COLO829 (cell line): ENCODE data around the gene LONRF2.

Source experiments
- DNase-seq: peaks from one replicate; pipeline ENCODE4 v3.0.0; 2012; ENCODE audit warnings: low spot score

Gene LONRF2

DNA sequence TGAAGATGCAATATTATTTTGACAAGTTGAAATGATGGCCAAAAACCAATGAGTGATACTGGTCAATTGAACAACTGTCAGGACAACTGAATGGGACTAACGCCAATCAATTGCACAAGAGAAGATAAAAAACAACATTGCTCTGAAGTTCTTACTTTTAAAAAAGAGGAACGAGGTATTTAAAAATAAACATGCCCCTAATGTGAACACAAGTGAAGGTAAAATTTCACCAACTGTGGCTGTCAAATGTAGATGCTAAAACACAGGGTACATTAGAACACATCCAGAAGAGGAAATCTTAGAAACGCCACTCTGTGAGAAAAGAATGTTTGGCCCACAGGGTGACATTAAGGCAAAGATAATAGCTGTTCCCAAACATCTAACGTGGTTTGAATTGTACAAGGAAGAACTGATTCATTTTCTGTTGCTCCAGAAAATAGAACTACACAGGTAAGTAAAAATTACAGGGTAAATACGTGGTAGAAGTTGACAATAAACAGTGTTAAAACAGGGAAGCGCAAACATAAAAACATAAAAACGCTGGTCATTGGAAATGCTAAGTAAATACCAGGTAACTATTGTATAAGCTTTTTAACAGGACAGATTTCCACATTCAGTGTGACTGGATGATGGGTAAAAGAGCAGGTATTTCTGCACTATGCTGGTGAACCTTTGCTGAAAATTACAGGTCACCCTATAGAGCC is 20.3 kb downstream of the LONRF2 start:
- no peak for DNase-seq

DNA sequence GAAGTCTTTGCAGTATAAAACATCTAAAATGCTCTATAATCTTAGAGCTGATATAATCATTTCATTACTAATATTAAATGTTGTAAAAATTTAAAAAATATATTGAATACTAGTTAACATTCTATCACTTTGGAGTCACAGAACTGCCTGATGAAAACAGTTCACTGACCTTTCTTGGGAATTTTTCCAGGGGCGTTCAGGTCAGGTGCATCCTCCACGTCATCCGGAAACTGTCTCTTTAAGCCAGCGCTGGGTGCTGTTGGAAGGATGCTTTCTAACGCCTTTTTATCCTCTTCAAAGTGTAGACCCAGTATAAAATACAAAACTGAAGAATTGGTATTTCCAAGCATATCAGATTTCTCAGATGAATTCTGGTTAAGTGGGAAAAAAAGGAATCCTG is 22.8 kb downstream of the LONRF2 start:
- DNase-seq, result no peak

DNA sequence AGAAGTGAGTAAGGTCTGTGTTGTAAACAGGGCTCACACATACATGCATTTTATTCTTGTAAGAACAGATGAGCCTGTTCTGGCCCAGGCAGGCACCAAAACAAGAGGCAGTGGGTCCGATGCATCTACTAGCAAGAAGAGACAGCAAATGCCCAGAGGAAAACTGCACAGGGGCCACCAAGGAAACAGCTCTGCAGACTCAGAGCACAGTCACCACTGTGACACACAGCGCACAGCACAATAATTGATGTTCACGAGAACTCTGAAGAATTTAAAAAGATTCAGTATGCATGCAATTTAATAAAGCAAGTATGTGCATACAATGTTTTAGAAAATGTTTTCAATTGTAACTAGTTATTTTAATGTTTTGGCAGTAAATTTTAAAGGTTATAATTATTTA is 24.8 kb downstream of the LONRF2 start:
- no peak for DNase-seq

DNA sequence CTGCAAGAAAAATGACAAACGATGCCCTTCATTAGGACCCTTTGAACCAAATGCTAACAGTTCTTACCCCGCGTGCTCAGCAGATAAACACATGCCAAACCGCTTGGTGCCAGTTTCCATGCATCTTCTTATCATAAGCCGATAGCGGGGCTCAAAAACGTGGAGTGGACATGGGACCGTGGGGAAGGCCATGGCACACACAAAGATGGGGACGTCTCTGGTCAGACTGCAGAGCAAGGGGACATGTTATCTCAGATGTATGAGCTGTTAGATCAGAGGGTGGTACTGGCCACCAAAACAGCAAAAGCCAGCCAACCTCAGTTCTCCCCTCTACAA is 28.2 kb downstream of the LONRF2 start:
- DNase-seq, result no peak

DNA sequence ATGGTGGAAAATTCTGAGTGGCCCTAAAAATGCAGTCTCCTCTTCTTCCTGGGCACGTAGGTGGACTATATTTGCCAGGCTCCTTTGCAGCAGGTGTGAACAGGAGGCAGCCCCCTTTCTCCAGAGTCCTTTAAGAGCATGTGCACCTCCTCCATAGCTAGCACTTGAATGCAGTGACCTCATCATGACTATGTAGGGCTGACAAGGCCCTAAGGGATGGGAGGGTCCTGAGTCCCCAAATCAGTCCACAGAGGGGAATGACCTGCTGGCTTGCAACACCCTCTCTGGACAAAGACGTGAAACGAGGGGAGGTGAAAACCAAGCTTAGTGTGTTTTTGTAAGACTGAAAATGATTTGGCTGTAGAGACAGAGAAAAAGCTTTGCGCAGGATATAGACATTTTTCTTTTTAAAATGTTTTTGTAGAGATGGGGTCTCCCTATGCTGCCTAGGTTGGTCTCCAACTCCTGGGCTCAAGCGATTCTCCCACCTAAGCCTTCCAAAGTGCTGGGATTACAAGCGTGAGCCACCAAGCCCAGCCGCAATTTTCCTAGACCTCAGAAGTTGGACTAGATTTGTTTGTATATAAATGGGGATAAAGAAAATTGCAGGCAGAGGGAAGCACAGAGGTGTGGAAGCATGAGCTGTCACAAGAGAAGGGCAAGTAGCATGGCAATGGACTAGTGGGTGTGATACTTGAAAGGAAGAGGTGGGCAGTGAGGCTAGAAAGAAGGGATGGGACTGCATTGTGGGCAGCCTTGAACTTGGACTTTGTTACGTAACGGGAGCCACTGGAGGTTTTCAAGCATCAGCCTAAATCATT is 28.8 kb downstream of the LONRF2 start:
- no peak for DNase-seq

DNA sequence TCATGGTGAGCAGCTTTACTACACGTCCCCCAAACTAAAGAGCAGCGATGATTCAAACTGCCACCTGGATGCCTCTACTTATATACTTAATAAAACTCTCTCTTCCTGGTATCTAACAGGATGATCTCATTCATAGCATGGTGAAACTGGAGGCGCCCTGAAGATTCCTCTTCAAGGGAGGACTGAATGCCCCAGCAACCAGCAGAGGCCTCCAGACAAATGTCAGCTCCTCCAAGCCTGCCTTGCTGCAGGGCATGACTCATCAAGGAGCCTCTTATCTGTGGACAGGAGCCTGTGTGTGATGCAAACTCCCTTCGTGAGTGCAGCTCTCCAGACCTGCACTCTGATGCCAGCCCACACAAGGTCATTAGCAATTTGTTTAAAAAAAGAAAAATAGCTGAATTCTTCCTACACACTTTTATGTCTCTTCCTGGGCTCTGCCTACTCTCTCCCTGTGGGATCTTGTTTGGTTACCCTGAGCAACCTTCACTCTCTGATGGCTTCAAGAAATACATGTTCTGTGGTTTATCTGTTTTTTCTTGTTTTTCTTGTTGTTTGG is 30.2 kb downstream of the LONRF2 start:
- DNase-seq, result peak; percentile 88

DNA sequence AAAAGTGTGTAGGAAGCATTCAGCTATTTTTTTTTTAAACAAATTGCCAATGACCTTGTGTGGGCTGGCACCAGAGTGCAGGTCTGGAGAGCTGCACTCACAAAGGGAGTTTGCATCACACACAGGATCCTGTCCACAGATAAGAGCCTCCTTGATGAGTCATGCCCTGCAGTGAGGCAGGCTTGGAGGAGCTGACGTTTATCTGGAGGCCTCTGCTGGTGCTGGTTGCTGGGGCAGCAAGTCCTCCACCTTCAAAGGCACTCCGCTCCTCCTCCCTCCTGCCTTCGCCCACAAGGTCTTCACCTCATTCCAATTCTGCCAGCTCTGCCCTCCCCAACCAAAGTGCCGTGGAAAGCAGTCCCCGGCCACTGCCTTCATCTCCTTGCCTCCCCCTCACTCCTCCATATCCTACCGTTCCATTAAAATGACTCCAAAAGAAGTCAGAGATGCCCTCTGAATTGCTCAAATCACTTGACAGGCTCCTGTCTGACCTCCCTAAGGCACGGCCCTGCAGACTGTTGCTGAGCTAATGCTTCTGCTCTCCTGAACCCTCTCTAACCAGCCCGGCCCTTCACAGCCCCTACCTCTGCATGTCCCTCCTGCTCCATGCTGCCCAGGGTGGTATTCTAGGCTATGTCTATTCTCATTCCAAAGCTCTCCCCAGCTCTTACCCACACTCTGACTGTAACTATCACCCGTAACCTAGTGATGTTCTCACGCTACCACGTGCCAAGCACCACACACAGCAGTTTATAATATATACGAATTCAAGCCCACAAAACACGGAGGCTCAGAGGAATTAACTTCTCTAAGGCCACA is 30.9 kb downstream of the LONRF2 start:
- DNase-seq, result peak; percentile 89

DNA sequence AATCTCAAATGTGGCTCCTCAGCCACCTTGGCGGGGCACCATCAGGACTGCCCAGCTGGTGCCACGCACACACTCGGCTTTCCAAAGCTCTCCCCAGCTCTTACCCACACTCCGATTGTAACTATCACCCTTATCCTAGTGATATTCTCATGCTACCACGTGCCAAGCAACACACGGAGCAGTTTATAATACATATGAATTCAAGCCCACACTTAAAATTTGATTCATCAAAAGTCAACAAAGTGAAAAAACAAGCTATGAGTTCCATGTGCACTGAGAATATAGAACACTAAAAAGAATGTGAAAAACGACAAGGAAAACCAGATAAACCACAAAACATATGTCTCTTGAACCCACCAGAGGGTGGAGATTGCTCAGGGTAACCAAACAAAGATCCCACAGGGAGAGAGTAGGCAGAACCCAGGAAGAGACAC is 31.6 kb downstream of the LONRF2 start:
- DNase-seq, result no peak

DNA sequence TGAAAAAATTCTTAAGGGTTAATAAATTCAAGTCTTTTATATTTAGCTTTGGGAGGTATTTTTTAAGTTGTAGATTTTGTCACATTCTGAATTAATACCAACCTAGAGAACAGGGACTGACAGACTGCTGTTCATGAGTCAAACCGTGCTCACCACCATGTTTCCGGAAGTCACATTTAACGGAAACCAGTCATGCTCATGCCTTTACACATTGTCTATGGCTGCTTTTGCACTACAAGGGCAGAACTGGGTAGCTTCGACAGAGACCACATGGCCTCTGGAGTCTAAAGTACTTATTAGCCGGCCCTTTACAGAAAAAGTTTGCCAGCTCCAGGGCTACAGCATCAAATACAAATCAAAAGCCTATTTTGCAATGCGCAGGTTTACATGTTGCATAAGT is 33.3 kb downstream of the LONRF2 start:
- DNase-seq, result no peak

DNA sequence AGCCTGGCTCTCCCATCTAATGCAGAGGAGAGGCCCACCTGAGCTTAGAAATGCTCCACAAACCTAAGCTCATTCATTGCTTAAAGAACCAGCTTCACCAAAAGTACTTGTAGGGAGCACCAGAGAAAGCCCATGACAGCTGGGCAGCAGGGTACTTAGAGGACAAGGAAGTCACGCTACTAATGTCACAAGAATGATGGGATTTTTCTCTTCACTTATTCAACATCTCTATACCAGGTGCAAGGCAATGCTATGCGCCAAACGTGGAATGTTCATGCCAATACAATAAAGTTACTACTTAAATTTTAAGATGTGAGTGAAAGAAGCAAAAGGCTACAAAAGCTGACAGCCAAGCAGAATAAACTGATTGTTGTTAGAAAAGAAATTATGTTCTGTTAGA is 36.0 kb downstream of the LONRF2 start:
- DNase-seq, result no peak

DNA sequence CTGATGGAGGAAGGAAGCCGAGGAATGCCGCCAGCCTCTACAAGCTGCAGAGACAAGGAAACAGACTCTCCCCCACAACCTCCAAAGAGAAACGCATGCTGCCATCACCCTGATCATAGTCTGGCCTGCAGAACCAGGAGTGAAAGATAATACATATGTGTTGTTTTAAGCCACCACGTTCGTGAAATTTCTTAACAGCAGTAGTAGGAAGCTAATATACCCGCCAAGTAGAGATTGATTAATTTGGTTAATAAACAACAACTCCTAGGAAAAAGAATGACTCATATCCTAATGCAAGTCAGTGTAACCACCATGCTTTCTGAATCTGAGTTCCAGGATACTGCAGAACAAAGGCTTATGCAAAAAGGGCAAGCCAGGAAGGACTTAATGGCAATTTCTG is 36.6 kb downstream of the LONRF2 start:
- peak; percentile 65 for DNase-seq

DNA sequence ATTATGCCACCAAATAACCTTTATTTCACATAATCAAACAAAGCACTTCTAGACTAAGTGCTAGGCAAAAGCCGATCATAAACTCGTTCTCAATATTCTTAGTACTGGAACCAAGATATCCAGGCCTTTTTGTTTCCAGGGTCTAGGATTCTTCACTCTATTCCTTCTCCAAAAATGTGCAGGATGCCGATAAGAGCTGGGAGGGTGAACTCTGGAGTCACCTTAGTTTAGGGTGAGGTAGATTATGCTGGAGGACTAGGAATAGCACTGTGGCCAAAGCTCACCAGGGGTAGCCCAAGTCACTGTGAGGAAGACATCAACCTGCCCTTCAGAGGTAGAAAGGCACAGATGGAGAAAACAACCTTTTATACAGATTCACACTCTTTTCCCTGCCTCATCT is 37.3 kb downstream of the LONRF2 start:
- DNase-seq, result no peak

DNA sequence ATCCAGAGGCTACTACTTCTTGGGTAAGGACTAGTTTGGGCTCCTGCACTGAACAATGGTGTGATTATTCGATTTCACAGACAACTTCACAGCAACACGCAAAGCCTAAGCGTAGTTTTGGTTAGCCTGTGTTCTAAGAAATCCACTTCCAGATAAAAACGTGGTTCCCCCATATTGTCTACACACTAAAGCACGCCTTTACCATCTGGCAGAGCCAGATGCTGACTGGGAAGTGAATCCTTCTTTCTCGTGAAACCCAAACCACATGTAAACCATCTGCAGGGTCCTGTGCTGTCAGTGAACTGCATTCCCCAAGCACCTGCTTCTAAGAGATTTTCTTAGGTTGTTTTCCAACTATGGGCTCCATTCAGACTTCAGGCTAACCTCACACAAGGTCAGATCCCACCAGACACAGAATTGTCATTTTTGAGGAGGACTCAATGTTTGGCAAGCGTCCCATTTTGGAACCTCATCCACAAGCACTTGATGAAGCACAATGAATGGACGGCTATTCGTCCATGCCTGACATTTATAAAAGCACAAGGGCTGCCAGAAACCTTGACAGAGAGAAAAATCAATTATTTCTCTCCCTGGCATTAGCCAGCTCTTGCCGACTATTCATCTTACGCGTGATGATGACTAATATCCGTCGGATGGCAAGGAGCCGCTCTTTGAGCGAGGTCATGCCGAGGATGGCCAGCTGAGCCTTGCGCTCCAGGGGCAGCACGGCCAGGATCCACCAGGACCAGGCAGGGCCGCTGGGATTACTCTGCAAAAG is 38.4 kb downstream of the LONRF2 start:
- DNase-seq, result peak; percentile 96

DNA sequence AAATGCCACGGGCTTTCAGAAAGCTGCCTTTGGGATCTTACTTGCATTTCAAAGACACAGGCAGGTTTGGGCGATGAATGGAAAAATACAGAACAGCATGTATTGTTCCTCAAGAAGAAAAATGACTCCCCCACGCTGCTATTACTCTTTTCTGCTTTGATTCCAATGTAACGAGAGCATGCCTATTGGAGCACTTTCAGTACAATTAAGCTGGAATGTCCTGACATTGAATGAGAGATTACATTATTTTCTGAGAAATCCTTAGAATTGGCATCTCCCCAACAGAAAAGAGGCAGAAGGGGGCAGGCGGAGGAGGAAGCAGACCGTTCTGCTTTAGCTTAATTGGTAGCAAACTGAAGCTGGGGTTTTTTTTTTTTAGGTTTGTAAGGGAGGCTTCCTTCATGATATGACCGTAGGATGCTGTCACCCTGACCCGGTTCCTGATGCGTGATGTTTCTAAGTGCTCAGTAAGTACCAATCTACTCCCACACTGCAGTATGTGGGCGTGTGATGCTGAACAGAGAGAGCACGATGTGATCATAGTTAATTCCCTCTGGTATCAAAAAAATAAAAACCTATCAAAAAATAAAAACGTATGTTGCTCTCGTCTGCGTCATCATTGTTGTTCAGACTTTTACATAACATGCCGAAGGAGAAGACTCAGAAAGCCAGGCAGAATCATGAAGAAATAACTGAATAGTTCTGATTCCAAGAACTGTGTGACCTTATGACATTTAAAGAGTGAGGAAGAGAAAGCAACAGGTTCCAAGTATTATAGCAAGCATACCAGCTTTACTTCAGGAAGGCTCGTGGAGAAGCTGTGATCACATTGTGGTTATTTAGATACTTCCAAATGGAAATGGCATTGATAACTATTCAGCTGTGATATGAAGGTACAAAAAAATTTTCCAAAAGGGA is 40.5 kb downstream of the LONRF2 start:
- peak; percentile 61 for DNase-seq

DNA sequence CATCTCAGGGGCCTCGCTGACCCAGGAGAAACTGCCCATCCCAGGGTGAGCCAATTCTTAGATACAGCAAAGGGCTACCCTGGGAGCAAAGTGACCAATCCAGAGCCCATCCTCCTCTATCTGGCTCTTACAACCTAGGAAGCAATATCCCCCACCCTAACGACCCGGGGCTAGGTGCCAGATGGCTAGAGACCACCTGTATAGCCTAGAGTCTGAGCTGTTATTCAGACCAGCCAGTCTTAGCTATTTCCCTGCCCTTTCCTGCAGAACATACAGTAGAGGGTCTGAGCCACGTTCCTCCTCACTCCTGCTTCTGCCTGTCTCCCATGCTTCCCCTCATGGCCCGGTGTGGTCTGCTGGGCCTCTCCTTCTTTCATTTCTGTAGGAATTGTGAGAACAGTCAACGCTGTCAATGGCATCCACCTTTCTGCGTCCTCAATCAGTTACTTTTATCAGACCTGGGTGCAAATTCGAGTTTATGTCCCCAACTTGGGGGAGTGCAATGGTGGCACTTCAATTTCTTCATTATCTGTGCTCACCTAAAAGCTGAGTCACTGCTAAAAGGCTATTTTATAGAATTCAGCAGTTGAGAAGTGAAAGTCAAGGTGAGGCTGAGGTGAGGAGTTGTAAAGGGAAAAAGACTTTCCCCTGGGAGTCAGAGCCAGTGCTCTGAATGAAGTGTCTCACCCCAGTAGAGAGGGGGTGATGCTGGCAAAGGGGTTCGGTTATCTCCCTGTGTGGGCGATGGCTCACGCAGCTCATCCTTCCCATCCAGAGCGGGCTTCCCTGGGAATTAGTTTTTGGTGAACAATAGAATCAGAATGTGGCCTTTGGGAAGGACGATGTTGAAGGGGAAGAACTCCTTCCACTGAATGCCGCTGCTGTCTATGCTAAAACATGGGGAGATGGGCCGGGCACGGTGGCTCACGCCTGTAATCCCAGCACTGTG is 42.4 kb downstream of the LONRF2 start:
- no peak for DNase-seq

DNA sequence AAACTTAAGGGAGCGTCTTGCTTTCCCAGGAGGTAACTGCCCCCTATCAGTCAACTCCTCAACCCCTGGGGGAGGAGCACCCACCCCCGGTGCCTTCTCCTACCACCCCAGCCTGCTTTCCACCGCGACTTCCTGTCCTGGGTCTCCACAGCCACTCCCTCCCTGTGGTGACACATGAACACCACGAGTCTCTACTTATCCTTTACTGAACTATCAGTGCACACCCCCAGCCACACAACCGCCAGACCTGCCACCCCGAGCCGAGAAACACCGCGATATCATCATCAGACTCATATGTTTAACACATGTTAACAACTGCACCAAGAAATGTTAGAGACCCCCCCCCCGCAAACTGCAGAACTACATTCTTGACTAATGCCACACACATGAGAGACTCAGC is 43.3 kb downstream of the LONRF2 start:
- no peak for DNase-seq

DNA sequence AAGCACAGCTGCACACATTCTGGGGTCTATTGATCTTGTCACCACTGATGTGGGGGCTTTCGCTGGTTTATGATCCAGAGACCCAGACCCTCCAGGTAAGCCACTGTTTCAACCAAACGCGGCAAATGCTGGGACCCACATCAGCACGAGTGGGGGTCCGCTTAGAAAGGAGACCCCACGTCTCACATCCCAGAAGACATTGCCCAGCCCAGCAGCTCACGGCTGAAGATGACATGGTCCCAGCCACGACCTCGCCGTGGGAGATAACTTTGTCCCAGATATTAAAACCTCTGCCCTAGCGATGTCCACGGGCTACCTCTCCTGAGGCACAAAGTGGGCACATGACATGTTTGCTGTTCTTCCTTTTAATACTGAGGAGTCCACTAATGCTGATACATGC is 43.8 kb downstream of the LONRF2 start:
- no peak for DNase-seq

DNA sequence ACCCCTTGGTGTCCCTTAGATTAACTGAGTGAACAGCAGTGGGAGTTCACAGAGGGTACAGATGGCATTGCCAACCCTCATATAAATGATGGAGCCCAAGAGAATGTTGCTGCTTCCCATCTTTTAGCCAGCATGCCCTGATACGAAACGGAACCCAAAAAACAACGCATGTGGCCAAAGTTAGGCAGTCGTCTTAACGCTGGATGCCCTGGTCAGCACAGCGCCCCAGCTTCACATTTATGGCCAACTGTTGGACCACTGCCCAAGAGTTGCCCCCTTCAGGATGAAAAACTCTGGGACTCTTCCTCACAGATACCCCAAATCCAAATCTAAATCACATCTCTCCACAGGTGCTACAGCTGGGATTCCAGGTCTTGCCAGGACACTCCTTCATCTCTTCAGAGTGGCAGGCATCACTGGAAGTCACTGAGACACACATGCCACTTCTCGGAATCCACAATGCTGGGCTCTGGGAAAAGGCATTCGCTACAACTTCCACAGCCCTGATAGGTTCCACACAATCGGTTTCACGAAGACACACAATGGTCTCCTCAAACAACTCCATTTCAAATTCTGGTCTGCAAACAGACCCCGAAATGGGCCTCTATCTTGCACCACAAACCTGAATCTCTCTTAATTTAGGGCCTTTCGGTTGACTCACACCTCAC is 44.6 kb downstream of the LONRF2 start:
- DNase-seq, result no peak

DNA sequence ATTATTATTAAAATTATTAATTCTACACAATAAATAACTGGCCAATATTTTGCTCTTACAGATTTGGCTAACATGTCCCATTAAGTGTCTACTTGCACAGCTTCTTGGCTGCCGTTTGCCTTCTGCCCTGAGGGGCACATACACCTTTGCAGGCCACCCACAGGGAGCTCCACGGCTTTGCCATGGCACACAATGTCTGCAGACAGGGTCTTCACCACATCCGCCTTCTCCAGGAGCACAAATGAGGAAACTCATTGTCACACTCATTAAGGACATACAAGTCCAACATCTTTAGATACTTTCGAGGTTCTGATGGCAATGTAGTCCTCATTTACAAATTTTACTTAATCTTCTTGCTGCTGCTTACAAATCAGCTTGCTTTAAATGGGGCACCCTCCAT is 45.6 kb downstream of the LONRF2 start:
- no peak for DNase-seq
